Measurements from ENCODE around the gene LFNG.
"Not testable (repeated sequence)": the region's sequence is repeated elsewhere in the genome, so short reads cannot be mapped to it uniquely, and the experiment has no call there.

LFNG gene

DNA sequence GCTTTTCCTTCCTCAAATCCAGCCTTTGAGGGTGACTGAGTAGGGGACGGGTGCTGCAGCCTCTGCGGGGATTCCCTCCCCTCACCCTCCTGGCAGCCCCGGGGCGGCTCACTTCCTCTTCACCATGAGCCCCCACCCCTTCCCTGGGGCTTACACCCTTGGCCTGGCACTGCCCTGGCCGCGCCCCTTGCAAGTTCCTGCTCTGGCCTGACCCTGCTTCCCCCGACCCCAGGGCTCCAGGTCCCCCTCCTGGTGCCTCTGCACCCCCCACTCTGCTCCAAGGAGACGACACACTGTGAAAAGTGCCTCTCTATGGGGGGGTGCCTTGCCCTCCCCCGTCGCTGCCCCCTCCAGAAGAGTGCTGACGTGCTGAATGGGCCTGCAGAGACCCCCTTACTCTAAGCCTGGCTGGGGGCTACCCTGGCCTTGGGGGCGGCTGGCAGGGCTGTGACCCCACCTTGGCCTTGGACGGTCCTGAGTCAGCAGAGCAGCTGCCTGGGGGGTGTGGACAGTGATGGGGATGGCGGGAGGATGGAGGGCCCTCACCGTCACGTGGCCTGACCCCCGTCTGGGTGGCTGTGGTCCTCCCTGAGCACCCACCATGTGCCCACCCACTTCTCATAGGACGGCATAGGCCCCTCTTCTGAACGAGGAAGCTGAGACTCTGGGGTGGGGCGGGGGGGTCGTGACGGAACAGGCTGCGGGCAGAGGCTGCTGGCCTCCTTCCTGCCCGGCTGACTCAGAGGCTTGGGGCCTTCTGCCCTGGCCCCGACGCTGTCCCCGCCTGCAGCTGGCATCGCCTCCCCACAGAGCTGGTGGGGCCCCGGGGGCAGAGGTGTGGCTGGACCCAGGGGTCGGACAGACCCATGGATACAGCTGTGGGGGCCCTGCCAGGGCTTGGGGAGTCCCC lies 9.8 kb downstream of the LFNG start:
- H3K4me1 Mint-ChIP-seq: peaks cover 10% of the 10 kb centered on the region
- H3K27me3 Mint-ChIP-seq (ENCODE audit: low read depth): no peaks in the 10 kb centered on the region

DNA sequence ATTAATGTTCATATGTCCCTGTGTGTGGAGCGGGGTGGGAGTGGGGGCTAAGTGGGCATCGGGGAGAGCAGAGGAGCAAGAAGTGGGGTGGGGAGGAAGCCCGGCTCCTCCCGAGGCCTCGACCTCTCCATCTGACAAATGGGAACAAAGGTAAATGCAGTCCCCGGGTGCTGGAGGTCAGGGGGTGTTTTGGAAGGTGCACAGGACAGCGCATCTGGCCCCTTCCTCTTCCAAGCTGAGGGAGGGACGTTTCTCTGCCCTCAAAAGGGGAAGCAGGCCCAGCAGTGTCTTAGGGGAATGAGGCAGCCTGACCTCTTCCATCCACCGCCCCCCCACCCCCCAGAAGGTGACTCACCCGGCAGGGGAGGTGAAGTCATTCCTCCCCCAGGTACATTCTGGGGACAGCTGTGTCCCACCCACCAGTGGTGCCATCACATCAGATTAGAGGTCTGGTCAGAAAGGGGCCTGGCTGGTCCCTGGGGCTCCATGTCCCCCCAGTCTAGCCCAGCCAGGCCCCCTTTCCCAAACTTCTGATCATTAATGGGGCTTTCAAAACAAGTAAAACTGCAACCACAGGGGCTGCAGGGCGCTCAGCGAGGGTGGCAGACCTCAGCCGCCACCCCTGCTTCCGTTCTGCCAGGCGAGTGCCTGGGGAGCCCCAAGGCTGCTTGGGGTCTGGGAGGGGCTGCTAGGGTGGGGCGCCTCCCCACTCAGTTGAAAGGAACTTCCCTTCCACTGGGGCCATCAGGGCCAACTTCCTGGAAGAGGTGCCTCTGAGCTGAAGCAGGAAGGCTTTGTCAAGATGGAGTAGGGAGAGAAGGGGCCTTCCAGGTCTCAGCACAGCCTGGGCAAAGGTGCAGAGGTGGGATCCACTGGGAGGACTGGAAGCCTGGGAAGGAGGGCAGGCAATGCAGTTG lies 10.8 kb downstream of the LFNG start:
- peaks cover 10% of the 10 kb centered on the region for H3K4me1 Mint-ChIP-seq
- no peaks in the 10 kb centered on the region for H3K27me3 Mint-ChIP-seq (ENCODE audit: low read depth)
- H3K36me3 Mint-ChIP-seq (ENCODE audit: low read depth): no peaks in the 10 kb centered on the region
- no peak overlapping the region for H3K4me3 Mint-ChIP-seq
- TF ChIP-seq, protein P1, sequence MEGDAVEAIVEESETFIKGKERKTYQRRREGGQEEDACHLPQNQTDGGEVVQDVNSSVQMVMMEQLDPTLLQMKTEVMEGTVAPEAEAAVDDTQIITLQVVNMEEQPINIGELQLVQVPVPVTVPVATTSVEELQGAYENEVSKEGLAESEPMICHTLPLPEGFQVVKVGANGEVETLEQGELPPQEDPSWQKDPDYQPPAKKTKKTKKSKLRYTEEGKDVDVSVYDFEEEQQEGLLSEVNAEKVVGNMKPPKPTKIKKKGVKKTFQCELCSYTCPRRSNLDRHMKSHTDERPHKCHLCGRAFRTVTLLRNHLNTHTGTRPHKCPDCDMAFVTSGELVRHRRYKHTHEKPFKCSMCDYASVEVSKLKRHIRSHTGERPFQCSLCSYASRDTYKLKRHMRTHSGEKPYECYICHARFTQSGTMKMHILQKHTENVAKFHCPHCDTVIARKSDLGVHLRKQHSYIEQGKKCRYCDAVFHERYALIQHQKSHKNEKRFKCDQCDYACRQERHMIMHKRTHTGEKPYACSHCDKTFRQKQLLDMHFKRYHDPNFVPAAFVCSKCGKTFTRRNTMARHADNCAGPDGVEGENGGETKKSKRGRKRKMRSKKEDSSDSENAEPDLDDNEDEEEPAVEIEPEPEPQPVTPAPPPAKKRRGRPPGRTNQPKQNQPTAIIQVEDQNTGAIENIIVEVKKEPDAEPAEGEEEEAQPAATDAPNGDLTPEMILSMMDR (IDR thresholded peaks at IDR 0.05; ENCODE audit: unreplicated experiment in 3 of 3): no peak
- no peak overlapping the region for H3K27ac Mint-ChIP-seq
- no peaks in the 10 kb centered on the region for H3K9me3 Mint-ChIP-seq

More for the DNA sequence above, 9.8 kb downstream of the LFNG start:
- Mint-ChIP-seq H3K9me3 (no peaks in the 10 kb centered on the region), H3K27ac (no peak overlapping the region), H3K4me3 (no peak overlapping the region), H3K36me3 (ENCODE audit: low read depth) (no peaks in the 10 kb centered on the region)
- TF ChIP-seq, protein P1 (IDR thresholded peaks at IDR 0.05; ENCODE audit: unreplicated experiment in 3 of 3): no peak

DNA sequence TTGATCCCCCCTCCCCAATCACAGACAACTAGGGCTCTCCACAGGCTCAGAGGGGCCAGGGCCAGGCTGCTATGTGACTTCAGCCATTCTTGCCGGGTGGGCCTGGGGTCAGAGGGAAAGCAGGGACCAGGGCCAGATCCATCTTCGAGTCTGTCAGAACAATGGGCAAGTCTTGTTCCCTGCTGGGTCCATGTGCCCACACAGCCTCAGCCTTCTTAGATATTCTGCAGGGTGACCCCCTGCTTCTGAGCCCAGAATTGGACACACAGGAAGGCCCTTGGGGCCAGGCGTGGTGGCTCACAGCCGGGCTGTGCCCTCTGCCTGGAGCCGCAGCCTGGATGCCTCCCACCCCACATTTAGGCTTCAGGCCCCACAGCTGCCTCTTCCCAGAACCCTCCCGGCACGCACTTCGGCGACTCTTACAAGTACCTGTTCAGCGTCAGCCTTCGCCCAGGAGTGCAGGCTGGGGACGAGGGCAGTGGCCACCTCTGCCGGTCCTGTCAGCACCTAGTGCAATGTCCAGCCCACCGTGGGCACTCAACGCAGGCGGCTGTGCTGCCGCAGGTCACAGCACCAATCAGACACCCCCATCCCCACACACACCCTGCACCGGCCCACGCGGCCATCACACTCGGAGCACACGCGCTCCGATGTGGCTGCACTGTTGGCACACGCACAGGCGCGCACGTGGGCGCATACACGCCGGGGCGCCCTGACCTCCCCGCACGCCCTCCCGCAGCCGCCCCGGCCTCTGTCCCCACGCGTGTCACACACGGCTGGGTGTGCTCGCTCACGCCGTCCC lies 11.6 kb downstream of the LFNG start:
- not testable (repeated sequence) for H3K36me3 Mint-ChIP-seq (ENCODE audit: low read depth); H3K27me3 Mint-ChIP-seq (ENCODE audit: low read depth); H3K27ac Mint-ChIP-seq; H3K4me1 Mint-ChIP-seq; H3K9me3 Mint-ChIP-seq; H3K4me3 Mint-ChIP-seq

DNA sequence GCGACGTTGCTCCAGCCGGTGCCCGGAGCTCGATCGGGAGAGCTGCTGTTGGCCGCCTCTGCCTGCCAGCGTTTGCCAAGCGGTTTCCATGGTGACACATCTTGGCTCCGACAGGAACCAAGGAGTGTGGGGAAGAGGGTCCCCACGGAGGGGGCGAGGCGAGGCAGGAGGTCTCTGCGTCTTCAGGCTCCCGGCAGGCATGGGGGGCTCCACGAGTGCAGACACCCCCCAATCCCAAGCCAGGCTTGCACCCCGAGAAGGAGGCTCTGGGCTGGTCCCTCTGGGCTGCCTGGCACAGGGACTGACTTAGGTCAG lies 12.2 kb downstream of the LFNG start:
- H3K27me3 Mint-ChIP-seq (ENCODE audit: low read depth); H3K9me3 Mint-ChIP-seq; H3K4me1 Mint-ChIP-seq; H3K36me3 Mint-ChIP-seq (ENCODE audit: low read depth); H3K4me3 Mint-ChIP-seq; H3K27ac Mint-ChIP-seq: not testable (repeated sequence)

DNA sequence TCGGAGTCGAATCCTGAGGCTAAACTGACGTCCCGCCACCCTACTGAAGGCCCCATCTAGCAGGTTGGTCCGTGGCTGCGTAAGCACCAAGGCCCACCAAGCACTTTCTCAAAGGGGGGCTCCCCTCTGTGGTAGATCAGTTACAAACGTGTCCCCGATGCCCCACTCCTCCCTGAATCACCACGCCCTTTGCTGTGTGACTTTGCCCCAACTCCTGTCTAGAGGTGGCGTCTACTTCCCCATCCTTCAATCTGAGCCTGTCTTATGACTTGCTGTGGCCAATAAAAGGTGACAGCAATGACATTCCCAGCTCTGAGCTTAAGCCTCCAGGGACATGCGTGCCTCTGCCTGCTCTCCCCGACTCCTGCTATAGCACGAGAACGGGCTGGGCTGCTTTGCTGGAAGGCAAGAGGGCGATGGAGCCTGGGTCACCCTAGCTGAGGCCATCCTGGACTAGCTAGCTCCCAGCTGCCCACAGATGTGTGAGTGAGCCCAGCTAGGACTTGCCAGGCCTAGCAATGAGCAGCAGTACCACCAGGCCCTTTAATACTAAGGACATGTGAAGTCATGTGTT lies 12.7 kb downstream of the LFNG start:
- not testable (repeated sequence) for H3K4me1 Mint-ChIP-seq; H3K4me3 Mint-ChIP-seq; H3K9me3 Mint-ChIP-seq; H3K27ac Mint-ChIP-seq; H3K27me3 Mint-ChIP-seq (ENCODE audit: low read depth); H3K36me3 Mint-ChIP-seq (ENCODE audit: low read depth)

DNA sequence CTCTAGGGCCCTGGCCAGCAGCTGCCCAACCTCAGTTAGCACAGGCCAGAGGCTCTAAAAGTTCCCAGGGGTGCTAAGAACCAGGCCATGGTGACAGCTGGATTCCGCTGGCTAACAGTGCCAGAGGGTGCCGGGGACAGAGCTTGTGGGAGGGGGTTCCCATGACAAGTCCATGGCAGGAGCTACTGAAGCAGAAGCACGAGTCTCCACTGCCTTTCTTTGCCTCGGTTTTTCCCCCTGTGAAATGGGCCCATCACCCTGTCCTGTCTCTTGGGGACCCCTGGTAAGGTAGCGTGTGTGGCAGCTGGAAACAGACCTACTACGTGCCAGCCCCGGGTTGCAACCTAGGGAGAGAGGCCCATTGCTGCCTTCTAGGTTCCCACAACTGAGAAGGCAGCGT lies 13.2 kb downstream of the LFNG start:
- H3K27ac Mint-ChIP-seq; H3K4me1 Mint-ChIP-seq; H3K4me3 Mint-ChIP-seq; H3K36me3 Mint-ChIP-seq (ENCODE audit: low read depth); H3K27me3 Mint-ChIP-seq (ENCODE audit: low read depth); H3K9me3 Mint-ChIP-seq: not testable (repeated sequence)

DNA sequence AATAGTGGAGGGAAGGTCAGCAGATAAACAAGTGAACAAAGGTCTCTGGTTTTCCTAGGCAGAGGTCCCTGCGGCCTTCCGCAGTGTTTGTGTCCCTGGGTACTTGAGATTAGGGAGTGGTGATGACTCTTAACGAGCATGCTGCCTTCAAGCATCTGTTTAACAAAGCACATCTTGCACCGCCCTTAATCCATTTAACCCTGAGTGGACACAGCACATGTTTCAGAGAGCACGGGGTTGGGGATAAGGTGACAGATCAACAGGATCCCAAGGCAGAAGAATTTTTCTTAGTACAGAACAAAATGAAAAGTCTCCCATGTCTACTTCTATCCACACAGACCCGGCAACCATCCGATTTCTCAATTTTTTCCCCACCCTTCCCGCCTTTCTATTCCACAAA lies 14.0 kb downstream of the LFNG start:
- not testable (repeated sequence) for H3K4me3 Mint-ChIP-seq; H3K27ac Mint-ChIP-seq; H3K9me3 Mint-ChIP-seq; H3K36me3 Mint-ChIP-seq (ENCODE audit: low read depth); H3K27me3 Mint-ChIP-seq (ENCODE audit: low read depth); H3K4me1 Mint-ChIP-seq

GRCh38 chr7:2534214-2534613 lies 14.6 kb downstream of the LFNG start:
- H3K9me3 Mint-ChIP-seq; H3K36me3 Mint-ChIP-seq (ENCODE audit: low read depth); H3K4me1 Mint-ChIP-seq; H3K27me3 Mint-ChIP-seq (ENCODE audit: low read depth); H3K4me3 Mint-ChIP-seq; H3K27ac Mint-ChIP-seq: not testable (repeated sequence)

DNA sequence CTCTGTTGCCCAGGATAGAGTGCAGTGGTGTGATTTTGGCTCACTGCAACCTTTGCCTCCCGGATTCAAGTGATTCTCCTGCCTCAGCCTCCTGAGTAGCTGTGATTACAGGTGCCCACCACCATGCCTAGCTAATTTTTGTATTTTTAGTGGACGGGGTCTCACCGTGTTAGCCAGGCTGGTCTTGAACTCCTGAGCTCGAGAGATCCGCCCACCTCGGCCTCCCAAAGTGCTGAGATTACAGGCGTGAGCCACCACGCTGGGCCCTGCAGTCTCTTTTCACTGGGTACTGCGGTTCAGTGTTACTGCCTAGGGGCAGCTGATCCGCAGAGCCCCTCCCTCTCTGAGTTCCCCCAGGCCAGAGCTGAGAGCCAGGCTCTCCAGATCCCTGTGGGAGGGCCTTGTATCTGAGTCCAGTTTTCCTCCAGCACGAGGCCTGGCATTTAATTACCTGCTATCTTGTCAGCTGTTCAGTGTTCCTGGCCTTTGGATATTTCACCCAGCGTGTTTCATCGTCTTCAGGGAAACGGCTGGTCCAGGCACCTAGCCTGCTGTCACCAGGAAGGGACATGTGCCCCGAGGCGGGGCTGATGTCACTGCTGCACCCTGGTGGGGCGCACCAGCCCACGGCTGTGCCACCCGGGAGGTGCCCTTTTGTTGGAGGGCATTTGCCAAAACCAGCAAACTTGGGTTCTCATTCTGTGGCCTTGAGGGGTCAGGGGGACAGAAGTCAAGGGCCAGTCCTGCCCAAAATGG lies 16.5 kb downstream of the LFNG start:
- not testable (repeated sequence) for H3K9me3 Mint-ChIP-seq; H3K27me3 Mint-ChIP-seq (ENCODE audit: low read depth); H3K4me3 Mint-ChIP-seq; H3K4me1 Mint-ChIP-seq; H3K27ac Mint-ChIP-seq; H3K36me3 Mint-ChIP-seq (ENCODE audit: low read depth)

All from nephron (organoid).